Activated CD4-positive, CD25-positive, alpha-beta regulatory T cell (primary cell): ENCODE measurements around the gene AKT3.

Source experiments
- DNase-seq, 4 experiments: peaks; one replicate each; lab custom pipeline; 2025; lab: John Stamatoyannopoulos, UW

The AKT3 gene

GRCh38 chr1:243461700-243462099 lies 388.3 kb downstream of the AKT3 start:
- DNase-seq, result no peak

- DNase-seq, result no peak
Observed at GRCh38 chr1:243459059-243459458, 391.0 kb downstream of the AKT3 start.

- no peak for DNase-seq
Observed at GRCh38 chr1:243457363-243457982, 392.6 kb downstream of the AKT3 start.

- no peak for DNase-seq
Observed at GRCh38 chr1:243455760-243456651, 394.0 kb downstream of the AKT3 start.

GRCh38 chr1:243454328-243454997 lies 395.6 kb downstream of the AKT3 start:
- no peak for DNase-seq

GRCh38 chr1:243452092-243452491 lies 398.0 kb downstream of the AKT3 start:
- no peak for DNase-seq

- no peak for DNase-seq
Observed at GRCh38 chr1:243449373-243449772, 400.7 kb downstream of the AKT3 start.

- DNase-seq, result no peak
Observed at GRCh38 chr1:243447844-243448243, 402.2 kb downstream of the AKT3 start.

GRCh38 chr1:243447347-243447746 lies 402.7 kb downstream of the AKT3 start:
- no peak for DNase-seq

GRCh38 chr1:243443557-243443956 lies 406.5 kb downstream of the AKT3 start:
- DNase-seq, result no peak

GRCh38 chr1:243441601-243442000 lies 408.4 kb downstream of the AKT3 start:
- no peak for DNase-seq

GRCh38 chr1:243440406-243440805 lies 409.6 kb downstream of the AKT3 start:
- DNase-seq, result no peak

GRCh38 chr1:243438815-243439214 lies 411.2 kb downstream of the AKT3 start:
- no peak for DNase-seq
